AG04450 (cell line): Measurements from ENCODE around the gene SERINC2. TPM values are rescaled to one million over a fixed set of nuclear protein-coding genes. Genes with fewer than 3 reads are reported as not detected.

Experiments
- CTCF ChIA-PET: fragments of 300-600, 350-600 bp; formaldehyde crosslinking; extraction: SDS; loops from one replicate; lab custom pipeline; 2022; ENCODE audit warnings: antibody characterized with exemption, inconsistent platforms; lab: Charles Lee
- POLR2A ChIA-PET: fragments of 350-600 bp; formaldehyde crosslinking; extraction: SDS; loops from one replicate; lab custom pipeline; 2021; ENCODE audit warnings: antibody characterized with exemption, inconsistent platforms; lab: Yijun Ruan, JAX
- DNase-seq: peaks from one replicate; pipeline ENCODE4 v3.0.0-alpha.2; 2011; ENCODE audit warnings: low read depth, low spot score
- H3K27ac ChIP-seq: one replicate; pipeline ENCODE4 v1.5.1; 2012; ENCODE audit warnings: low read depth, low read length, control low read depth
- H3K27me3 ChIP-seq: one replicate; pipeline ENCODE4 v1.6.0; 2012; ENCODE audit warnings: low read length; ENCODE audit not compliant: control insufficient read depth, insufficient read depth
- H3K4me3 ChIP-seq: 2 replicates; pipeline ENCODE4 v1.5.1; 2011; ENCODE audit warnings: mild to moderate bottlenecking, low read depth, low read length, control low read depth
- H3K9me3 ChIP-seq: 2 replicates; pipeline ENCODE4 v1.5.1; 2012; ENCODE audit warnings: low read length; ENCODE audit not compliant: control insufficient read depth, insufficient read depth
- polyA plus RNA-seq: library from polyadenylated mRNA; depleted of rRNA; stranded (reverse); fragments of >200 nt; gene quantifications from 2 replicates; pipeline ENCODE4 v1.2.3, GENCODE V29; 2011
- TF ChIP-seq, protein P1 (sequence below): IDR thresholded peaks from 2 replicates; pipeline ENCODE4 v1.5.1; 2011; ENCODE audit warnings: low read depth, low read length, control low read depth, inconsistent platforms

Gene SERINC2
- polyA plus RNA-seq, 1 experiment = 46.0 TPM

GRCh38 chr1:31425301-31426081 lies 12.5 kb downstream of the SERINC2 start:
- H3K27ac ChIP-seq = no peak overlapping the region
- H3K4me3 ChIP-seq = no peak overlapping the region
- TF ChIP-seq, protein P1, sequence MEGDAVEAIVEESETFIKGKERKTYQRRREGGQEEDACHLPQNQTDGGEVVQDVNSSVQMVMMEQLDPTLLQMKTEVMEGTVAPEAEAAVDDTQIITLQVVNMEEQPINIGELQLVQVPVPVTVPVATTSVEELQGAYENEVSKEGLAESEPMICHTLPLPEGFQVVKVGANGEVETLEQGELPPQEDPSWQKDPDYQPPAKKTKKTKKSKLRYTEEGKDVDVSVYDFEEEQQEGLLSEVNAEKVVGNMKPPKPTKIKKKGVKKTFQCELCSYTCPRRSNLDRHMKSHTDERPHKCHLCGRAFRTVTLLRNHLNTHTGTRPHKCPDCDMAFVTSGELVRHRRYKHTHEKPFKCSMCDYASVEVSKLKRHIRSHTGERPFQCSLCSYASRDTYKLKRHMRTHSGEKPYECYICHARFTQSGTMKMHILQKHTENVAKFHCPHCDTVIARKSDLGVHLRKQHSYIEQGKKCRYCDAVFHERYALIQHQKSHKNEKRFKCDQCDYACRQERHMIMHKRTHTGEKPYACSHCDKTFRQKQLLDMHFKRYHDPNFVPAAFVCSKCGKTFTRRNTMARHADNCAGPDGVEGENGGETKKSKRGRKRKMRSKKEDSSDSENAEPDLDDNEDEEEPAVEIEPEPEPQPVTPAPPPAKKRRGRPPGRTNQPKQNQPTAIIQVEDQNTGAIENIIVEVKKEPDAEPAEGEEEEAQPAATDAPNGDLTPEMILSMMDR = no peak
- ChIA-PET CTCF (interaction anchor here (0.9 to 9.2 kb wide), 2 partner anchors 29 to 124 kb away, joined by 3 to 238 read pairs; no protein-coding TSS in a partner anchor), POLR2A (interaction anchor here (0.7 kb wide), 1 partner anchor 170 kb away, joined by 3 read pairs; no protein-coding TSS in a partner anchor)
- no peak for DNase-seq
- H3K27me3 ChIP-seq = no peaks in the 10 kb centered on the region
- no peaks in the 10 kb centered on the region for H3K9me3 ChIP-seq

GRCh38 chr1:31426249-31426922 lies 13.4 kb downstream of the SERINC2 start:
- ChIA-PET POLR2A (no interaction called here), CTCF (interaction anchor here (0.9 to 9.2 kb wide), 2 partner anchors 29 to 123 kb away, joined by 3 to 238 read pairs; no protein-coding TSS in a partner anchor)
- H3K4me3 ChIP-seq = no peak overlapping the region
- no peaks in the 10 kb centered on the region for H3K27me3 ChIP-seq
- H3K9me3 ChIP-seq = no peaks in the 10 kb centered on the region
- TF ChIP-seq, protein P1 = no peak
- no peak for DNase-seq
- no peak overlapping the region for H3K27ac ChIP-seq

DNA sequence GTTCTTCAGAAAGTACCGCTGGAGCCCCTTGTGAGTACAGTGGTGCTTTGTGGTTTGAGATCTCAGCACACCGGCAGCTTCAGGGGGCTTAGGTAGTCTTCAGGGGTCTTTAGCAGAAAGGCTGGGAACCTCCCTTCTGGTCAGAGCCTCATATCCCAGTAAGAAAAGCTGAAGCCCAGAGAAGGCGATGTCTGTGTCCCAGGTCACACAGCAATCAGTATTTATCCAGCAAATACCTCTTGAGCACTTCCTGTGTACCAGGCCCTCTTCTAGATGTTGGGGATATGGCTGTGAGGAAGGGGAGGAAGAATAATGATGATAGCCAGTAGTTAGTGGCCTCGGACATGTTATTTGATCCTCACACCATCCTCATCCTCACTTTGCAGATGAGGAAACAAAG lies 14.3 kb downstream of the SERINC2 start:
- POLR2A ChIA-PET = interaction anchor here (0.5 kb wide), 1 partner anchor 96 kb away, joined by 4 read pairs; no protein-coding TSS in a partner anchor
- DNase-seq = no peak
- Histone ChIP-seq H3K27me3 (no peaks in the 10 kb centered on the region), H3K27ac (no peak overlapping the region), H3K9me3 (no peaks in the 10 kb centered on the region), H3K4me3 (no peak overlapping the region)
- TF ChIP-seq, protein P1 = no peak
- CTCF ChIA-PET = interaction anchor here (1.1 kb wide), 1 partner anchor 33 kb away, joined by 6 read pairs; no protein-coding TSS in a partner anchor

GRCh38 chr1:31428436-31429221 lies 15.6 kb downstream of the SERINC2 start:
- ChIA-PET POLR2A (no interaction called here), CTCF (no interaction called here)
- TF ChIP-seq, protein P1 = no peak
- Histone ChIP-seq H3K27me3 (no peaks in the 10 kb centered on the region), H3K27ac (no peak overlapping the region), H3K9me3 (no peaks in the 10 kb centered on the region), H3K4me3 (no peak overlapping the region)
- no peak for DNase-seq
